BE2C (cell line): Measurements from ENCODE around the gene DCAF8.

Source experiments
- DNase-seq: peaks from one replicate; pipeline ENCODE4 v3.0.0-alpha.2; 2020
- H3K27me3 ChIP-seq: fragments of 250-450 bp; sonication (Bioruptor Pico); 2 replicates; pipeline ENCODE4 v1.5.1; 2020; ENCODE audit warnings: mild to moderate bottlenecking
- H3K36me3 ChIP-seq: fragments of 250-450 bp; sonication (Bioruptor Pico); 2 replicates; pipeline ENCODE4 v1.5.1; 2020; ENCODE audit warnings: mild to moderate bottlenecking
- H3K4me1 ChIP-seq: fragments of 250-450 bp; sonication (Bioruptor Pico); 2 replicates; pipeline ENCODE4 v1.5.1; 2020
- H3K4me3 ChIP-seq: 2 replicates; pipeline ENCODE4 v1.5.1; 2011; ENCODE audit warnings: low read depth, low read length
- H3K9me3 ChIP-seq: fragments of 250-450 bp; sonication (Bioruptor Pico); 2 replicates; pipeline ENCODE4 v1.5.1; 2020
- CTCF ChIP-seq: IDR thresholded peaks from 2 replicates; pipeline ENCODE4 v1.5.1; 2012; ENCODE audit warnings: mild to moderate bottlenecking, low read depth, low read length

Gene DCAF8

GRCh38 chr1:160197231-160197630 lies 65.1 kb downstream of the DCAF8 start:
- Histone ChIP-seq H3K4me1 (peaks cover 3% of the 10 kb centered on the region; the same call in 1 of the 2 replicates), H3K27me3 (no peaks in the 10 kb centered on the region), H3K36me3 (no peaks in the 10 kb centered on the region), H3K4me3 (no peak overlapping the region), H3K9me3 (no peaks in the 10 kb centered on the region)
- TF ChIP-seq CTCF: no peak
- DNase-seq: no peak

- no peaks in the 10 kb centered on the region for H3K9me3 ChIP-seq
- no peaks in the 10 kb centered on the region for H3K36me3 ChIP-seq
- peaks cover 3% of the 10 kb centered on the region; the same call in 1 of the 2 replicates for H3K4me1 ChIP-seq
- no peak for TF ChIP-seq CTCF
- no peak overlapping the region for H3K4me3 ChIP-seq
- H3K27me3 ChIP-seq: no peaks in the 10 kb centered on the region
- DNase-seq: no peak
Observed at GRCh38 chr1:160196143-160196542, 66.2 kb downstream of the DCAF8 start.

- H3K9me3 ChIP-seq: no peaks in the 10 kb centered on the region
- no peaks in the 10 kb centered on the region for H3K36me3 ChIP-seq
Observed at GRCh38 chr1:160194737-160195059, 67.7 kb downstream of the DCAF8 start.

GRCh38 chr1:160193832-160194736 lies 68.3 kb downstream of the DCAF8 start:
- no peak for TF ChIP-seq CTCF
- H3K9me3 ChIP-seq: no peaks in the 10 kb centered on the region
- no peaks in the 10 kb centered on the region for H3K36me3 ChIP-seq
- H3K4me1 ChIP-seq: peaks cover 3% of the 10 kb centered on the region; the same call in 1 of the 2 replicates
- no peak for DNase-seq
- H3K27me3 ChIP-seq: no peaks in the 10 kb centered on the region
- H3K4me3 ChIP-seq: no peak overlapping the region

More at GRCh38 chr1:160194737-160195059, 67.7 kb downstream of the DCAF8 start:
- Histone ChIP-seq H3K27me3 (no peaks in the 10 kb centered on the region), H3K4me3 (no peak overlapping the region), H3K4me1 (peaks cover 3% of the 10 kb centered on the region; the same call in 1 of the 2 replicates)
- TF ChIP-seq CTCF: no peak
- DNase-seq: no peak

- no peaks in the 10 kb centered on the region for H3K9me3 ChIP-seq
- H3K36me3 ChIP-seq: no peaks in the 10 kb centered on the region
- TF ChIP-seq CTCF: peak; percentile 99
- H3K4me3 ChIP-seq: no peak overlapping the region
- peaks cover 3% of the 10 kb centered on the region; the same call in 1 of the 2 replicates for H3K4me1 ChIP-seq
- no peaks in the 10 kb centered on the region for H3K27me3 ChIP-seq
- peak; percentile 90 for DNase-seq
Observed at GRCh38 chr1:160193091-160193819, 69.1 kb downstream of the DCAF8 start.
